ENCODE data around the gene SSRP1. TPM values are rescaled to one million over a fixed set of nuclear protein-coding genes. Genes with fewer than 3 reads are reported as not detected.
"Not testable (repeated sequence)": the region's sequence is repeated elsewhere in the genome, so short reads cannot be mapped to it uniquely, and the experiment has no call there.

SSRP1 gene
- total RNA-seq, 1 experiment from 2014 or later: 399 TPM

- intact Hi-C loops (cut with micrococcal nuclease; ENCODE audit: unreplicated experiment): no loop called here
- no peaks in the 10 kb centered on the region for H3K27me3 ChIP-seq (replicated peaks; ENCODE audit: insufficient read depth, low read depth, low read length, poor library complexity)
- TF ChIP-seq EZH2 (IDR thresholded peaks at IDR 0.05; ENCODE audit: borderline replicate concordance, low read depth, low read length, poor library complexity, severe bottlenecking) (no peak), CTCF (conservative IDR thresholded peaks at IDR 0.05; ENCODE audit: low read depth, low read length) (no peak)
- H3K36me3 ChIP-seq (ENCODE audit: insufficient read depth, low read length, poor library complexity, severe bottlenecking): peaks cover 51% of the 10 kb centered on the region
- H3K9me3 ChIP-seq (ENCODE audit: low read depth, low read length, poor library complexity, severe bottlenecking): peaks cover 11% of the 10 kb centered on the region
- CTCF ChIA-PET: no interaction called here
- H3K27ac ChIP-seq (ENCODE audit: low read depth, low read length, poor library complexity, severe bottlenecking): no peak overlapping the region
- no peak for DNase-seq (ENCODE audit: low spot score)
- POLR2A ChIA-PET (ENCODE audit: low non-redundant PET): no interaction called here
- no TSS peak for BruUV-seq (replicated peaks)
- H3K4me3 ChIP-seq (ENCODE audit: low read depth, low read length, poor library complexity, severe bottlenecking): no peak overlapping the region
- peaks cover 10% of the 10 kb centered on the region for H3K4me1 ChIP-seq (ENCODE audit: insufficient read depth, low read length, poor library complexity, severe bottlenecking)
Observed at GRCh38 chr11:57299150-57299737, 36.4 kb downstream of the SSRP1 start.

GRCh38 chr11:57297221-57297620 is 38.5 kb downstream of the SSRP1 start:
- CTCF ChIA-PET: no interaction called here

GRCh38 chr11:57296205-57296604 is 39.5 kb downstream of the SSRP1 start:
- peaks cover 11% of the 10 kb centered on the region for H3K9me3 ChIP-seq (ENCODE audit: low read depth, low read length, poor library complexity, severe bottlenecking)
- DNase-seq (ENCODE audit: low spot score); BruUV-seq (replicated peaks); POLR2A ChIA-PET (ENCODE audit: low non-redundant PET); H3K27me3 ChIP-seq (replicated peaks; ENCODE audit: insufficient read depth, low read depth, low read length, poor library complexity); CTCF ChIA-PET; intact Hi-C loops (cut with micrococcal nuclease; ENCODE audit: unreplicated experiment); H3K4me3 ChIP-seq (ENCODE audit: low read depth, low read length, poor library complexity, severe bottlenecking); H3K27ac ChIP-seq (ENCODE audit: low read depth, low read length, poor library complexity, severe bottlenecking): not testable (repeated sequence)
- H3K36me3 ChIP-seq (ENCODE audit: insufficient read depth, low read length, poor library complexity, severe bottlenecking): peaks cover 34% of the 10 kb centered on the region
- H3K4me1 ChIP-seq (ENCODE audit: insufficient read depth, low read length, poor library complexity, severe bottlenecking): peaks cover 14% of the 10 kb centered on the region

More at GRCh38 chr11:57297221-57297620, 38.5 kb downstream of the SSRP1 start:
- intact Hi-C loops (cut with micrococcal nuclease; ENCODE audit: unreplicated experiment): no loop called here
- Histone ChIP-seq H3K4me3 (ENCODE audit: low read depth, low read length, poor library complexity, severe bottlenecking) (no peak overlapping the region), H3K9me3 (ENCODE audit: low read depth, low read length, poor library complexity, severe bottlenecking) (peaks cover 11% of the 10 kb centered on the region), H3K4me1 (ENCODE audit: insufficient read depth, low read length, poor library complexity, severe bottlenecking) (peaks cover 14% of the 10 kb centered on the region), H3K27me3 (replicated peaks; ENCODE audit: insufficient read depth, low read depth, low read length, poor library complexity) (no peaks in the 10 kb centered on the region), H3K36me3 (ENCODE audit: insufficient read depth, low read length, poor library complexity, severe bottlenecking) (peaks cover 44% of the 10 kb centered on the region), H3K27ac (ENCODE audit: low read depth, low read length, poor library complexity, severe bottlenecking) (no peak overlapping the region)
- no TSS peak for BruUV-seq (replicated peaks)
- no peak for DNase-seq (ENCODE audit: low spot score)
- TF ChIP-seq CTCF (conservative IDR thresholded peaks at IDR 0.05; ENCODE audit: low read depth, low read length): no peak
- no peak for TF ChIP-seq EZH2 (IDR thresholded peaks at IDR 0.05; ENCODE audit: borderline replicate concordance, low read depth, low read length, poor library complexity, severe bottlenecking)
- POLR2A ChIA-PET (ENCODE audit: low non-redundant PET): no interaction called here

All from A673 (cell line).